HG03565 (cell line): ENCODE measurements around the gene AHCYL1.

Experiments
- ATAC-seq: cut with Tn5 transposase; IDR thresholded peaks from one replicate; pipeline ENCODE4 v1.9.1; 2021; ENCODE audit warnings: mild to moderate bottlenecking, moderate library complexity; ENCODE audit not compliant: unreplicated experiment

AHCYL1 gene

GRCh38 chr1:110059133-110059863 is 74.7 kb downstream of the AHCYL1 start:
- no peak for ATAC-seq

GRCh38 chr1:110060034-110060661 is 75.6 kb downstream of the AHCYL1 start:
- ATAC-seq, result no peak

- no peak for ATAC-seq
Measured at GRCh38 chr1:110060662-110061060, 76.1 kb downstream of the AHCYL1 start.

- ATAC-seq, result no peak
Measured at GRCh38 chr1:110061341-110061740, 76.8 kb downstream of the AHCYL1 start.

GRCh38 chr1:110062612-110063011 is 78.0 kb downstream of the AHCYL1 start:
- ATAC-seq, result no peak

GRCh38 chr1:110063781-110064180 is 79.2 kb downstream of the AHCYL1 start:
- no peak for ATAC-seq

GRCh38 chr1:110064576-110065337 is 80.2 kb downstream of the AHCYL1 start:
- no peak for ATAC-seq

- no peak for ATAC-seq
Measured at GRCh38 chr1:110065841-110066240, 81.3 kb downstream of the AHCYL1 start.

- ATAC-seq, result no peak
Measured at GRCh38 chr1:110067479-110067892, 82.9 kb downstream of the AHCYL1 start.

- ATAC-seq, result no peak
Measured at GRCh38 chr1:110067893-110068645, 83.5 kb downstream of the AHCYL1 start.

- no peak for ATAC-seq
Measured at GRCh38 chr1:110068646-110069403, 84.3 kb downstream of the AHCYL1 start.

GRCh38 chr1:110069404-110070281 is 85.1 kb downstream of the AHCYL1 start:
- no peak for ATAC-seq

GRCh38 chr1:110070282-110070669 is 85.7 kb downstream of the AHCYL1 start:
- ATAC-seq, result no peak

GRCh38 chr1:110070671-110071242 is 86.2 kb downstream of the AHCYL1 start, which contains the start of gene ALX3:
ALX3 (minus strand) TSS chr1:110070672; CDS start chr1:110070612, 60 bp downstream.
- ATAC-seq, result no peak
